GM21381 (cell line): ENCODE data around the gene PTX4.
"Not testable (repeated sequence)": the region's sequence is repeated elsewhere in the genome, so short reads cannot be mapped to it uniquely, and the experiment has no call there.

Source experiments
- ATAC-seq: cut with Tn5 transposase; IDR thresholded peaks from one replicate; pipeline ENCODE4 v1.9.1; 2021; ENCODE audit warnings: mild to moderate bottlenecking, moderate library complexity; ENCODE audit not compliant: unreplicated experiment

Gene PTX4

DNA sequence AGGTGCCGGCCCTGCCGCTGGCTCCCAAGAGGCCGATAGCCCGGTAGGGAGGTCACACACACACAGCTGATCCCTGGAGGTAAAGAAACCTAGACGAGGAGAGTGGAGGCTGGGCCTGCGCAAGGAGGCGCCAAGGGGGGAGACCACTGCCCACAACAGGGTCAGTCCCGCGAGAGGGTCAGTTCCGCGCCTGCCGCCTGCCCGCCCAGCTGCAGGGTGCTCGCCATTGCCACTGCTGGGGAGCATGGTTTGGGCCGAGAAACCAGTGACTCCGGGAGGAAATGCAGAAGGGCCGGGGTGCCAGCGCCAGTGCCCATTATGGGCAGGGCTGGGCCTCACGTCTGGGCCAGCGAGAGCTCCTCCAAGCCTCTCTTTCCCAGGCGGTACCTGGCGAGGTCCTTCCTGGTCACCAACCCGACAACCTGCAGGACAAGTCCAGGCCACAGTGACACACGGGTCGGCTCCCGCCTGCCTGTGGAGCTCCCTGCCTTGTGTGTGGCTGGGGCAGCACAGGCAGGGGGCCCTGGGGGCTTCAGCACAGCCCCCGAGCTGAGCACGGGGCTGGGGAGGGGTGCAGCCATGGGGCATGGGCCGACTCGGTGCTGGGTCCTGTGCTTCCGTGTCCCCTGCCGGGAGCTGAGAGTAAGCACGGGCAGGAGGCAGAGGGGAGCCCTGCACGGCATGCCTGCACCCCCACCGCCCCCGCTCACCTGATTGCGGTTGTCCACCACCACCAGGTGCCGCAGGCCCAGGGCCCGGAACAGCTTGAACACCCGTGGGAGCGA lies 42.3 kb downstream of the PTX4 start:
- ATAC-seq = no peak

GRCh38 chr16:1445518-1446203 lies 43.1 kb downstream of the PTX4 start:
- ATAC-seq = no peak

GRCh38 chr16:1444730-1445517 lies 43.8 kb downstream of the PTX4 start:
- ATAC-seq = no peak

GRCh38 chr16:1443980-1444729 lies 44.6 kb downstream of the PTX4 start, which contains the start of gene CCDC154:
Gene CCDC154, minus strand, starts transcription at chr16:1444556. Its CDS starts 234 bp downstream, at chr16:1444322.
- no peak for ATAC-seq

DNA sequence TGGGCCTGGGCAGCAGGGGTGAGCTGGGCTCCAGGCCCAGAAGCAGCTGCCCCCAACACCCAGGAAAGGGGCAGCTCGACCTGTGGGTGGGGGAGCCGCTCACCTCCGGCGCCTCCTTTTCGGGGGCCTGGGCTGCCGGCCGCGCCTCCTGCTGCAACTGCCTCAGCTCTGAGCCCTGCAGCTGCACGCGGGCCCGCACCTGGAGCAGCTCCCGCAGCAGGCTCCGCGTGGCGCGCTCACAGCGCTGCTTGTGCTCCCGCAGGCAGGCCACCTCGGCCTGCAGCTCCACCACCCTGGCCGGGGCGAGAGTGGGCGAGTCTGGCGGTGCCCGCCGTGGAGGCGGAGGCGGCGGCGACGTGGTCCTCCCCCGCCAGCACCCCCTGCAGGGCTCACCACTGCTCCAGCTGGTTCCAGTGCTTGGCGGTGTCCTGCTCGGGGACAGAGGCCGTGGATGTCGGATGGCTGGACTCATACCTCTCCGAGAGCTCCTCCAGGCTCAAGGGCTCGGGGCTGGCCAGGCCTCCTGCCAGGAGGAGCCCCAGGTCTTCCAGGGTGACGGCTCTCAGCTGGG lies 45.3 kb downstream of the PTX4 start:
- ATAC-seq = no peak

DNA sequence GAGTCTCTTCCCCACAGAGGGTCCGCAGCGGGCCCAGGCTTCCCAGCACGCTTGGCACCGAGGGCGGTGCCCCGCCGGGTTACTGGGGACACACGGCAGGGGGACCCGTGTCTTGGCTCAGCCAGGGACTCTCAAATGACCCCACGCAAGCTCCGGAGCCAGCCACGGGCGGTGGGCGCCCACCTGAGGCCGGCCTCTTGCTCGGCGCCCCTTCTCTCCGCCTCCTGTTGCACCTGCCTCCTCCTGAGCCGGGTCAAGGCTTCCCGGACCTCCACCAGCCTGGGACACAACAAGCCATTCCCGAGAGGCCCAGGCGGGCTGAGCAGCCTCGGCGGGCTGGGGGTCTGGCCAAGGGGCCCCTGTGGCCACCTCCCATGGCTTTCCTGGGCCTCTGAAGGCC lies 46.0 kb downstream of the PTX4 start:
- ATAC-seq = no peak

DNA sequence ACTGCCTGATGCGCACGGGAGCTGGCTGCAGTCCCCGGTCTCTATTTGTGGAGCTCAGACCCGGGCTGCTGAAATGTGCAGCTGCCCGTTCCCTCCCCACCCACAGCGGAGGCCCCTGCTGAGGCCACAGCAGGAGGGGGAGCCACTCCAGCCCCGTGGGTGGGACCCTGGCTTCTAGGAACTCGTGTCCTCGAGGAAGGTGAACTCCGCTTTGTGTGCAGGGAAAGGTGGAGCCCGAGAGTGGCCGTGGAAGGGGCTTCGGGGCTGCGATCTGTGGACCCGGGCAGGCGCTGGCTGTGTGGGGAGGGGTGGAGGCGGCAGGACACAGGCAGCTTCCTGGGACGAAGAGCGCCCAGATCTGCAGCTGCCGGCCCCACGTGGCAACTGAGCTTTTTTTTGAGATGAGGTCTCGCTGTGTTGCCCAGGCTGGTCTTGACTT lies 47.3 kb downstream of the PTX4 start:
- ATAC-seq = no peak

GRCh38 chr16:1439699-1440074 lies 49.1 kb downstream of the PTX4 start:
- not testable (repeated sequence) for ATAC-seq

DNA sequence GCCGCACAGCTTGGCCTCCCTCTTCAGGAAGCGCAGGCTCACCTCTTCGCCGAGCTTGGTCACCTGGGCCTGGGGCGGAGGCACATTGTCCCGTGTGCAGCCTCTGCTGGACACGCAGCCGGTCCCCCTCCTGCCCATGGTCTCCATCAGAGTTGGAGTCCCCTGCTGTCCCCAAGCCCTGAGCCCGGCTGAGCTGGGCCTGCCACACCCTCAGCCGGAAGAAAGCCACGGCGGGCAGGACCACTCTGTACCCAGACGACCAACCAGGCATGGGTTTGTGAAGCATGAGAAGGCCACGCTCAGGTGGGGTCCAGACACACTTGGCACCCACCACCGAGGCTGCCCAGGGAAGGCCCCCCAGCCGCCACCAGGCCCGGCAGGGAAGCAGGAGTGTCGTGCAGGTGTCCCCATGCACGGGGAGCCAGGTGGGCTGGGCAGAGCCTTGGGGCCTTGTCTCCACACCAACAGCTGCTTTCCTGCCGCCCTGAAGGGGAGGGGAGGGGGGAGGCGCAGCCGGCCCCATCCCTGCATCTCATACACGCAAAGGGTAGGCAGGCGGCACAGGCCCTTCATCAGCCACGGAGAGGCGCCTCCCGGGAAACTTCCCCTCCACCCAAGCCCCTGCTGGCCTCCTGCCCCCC lies 49.6 kb downstream of the PTX4 start:
- no peak for ATAC-seq

DNA sequence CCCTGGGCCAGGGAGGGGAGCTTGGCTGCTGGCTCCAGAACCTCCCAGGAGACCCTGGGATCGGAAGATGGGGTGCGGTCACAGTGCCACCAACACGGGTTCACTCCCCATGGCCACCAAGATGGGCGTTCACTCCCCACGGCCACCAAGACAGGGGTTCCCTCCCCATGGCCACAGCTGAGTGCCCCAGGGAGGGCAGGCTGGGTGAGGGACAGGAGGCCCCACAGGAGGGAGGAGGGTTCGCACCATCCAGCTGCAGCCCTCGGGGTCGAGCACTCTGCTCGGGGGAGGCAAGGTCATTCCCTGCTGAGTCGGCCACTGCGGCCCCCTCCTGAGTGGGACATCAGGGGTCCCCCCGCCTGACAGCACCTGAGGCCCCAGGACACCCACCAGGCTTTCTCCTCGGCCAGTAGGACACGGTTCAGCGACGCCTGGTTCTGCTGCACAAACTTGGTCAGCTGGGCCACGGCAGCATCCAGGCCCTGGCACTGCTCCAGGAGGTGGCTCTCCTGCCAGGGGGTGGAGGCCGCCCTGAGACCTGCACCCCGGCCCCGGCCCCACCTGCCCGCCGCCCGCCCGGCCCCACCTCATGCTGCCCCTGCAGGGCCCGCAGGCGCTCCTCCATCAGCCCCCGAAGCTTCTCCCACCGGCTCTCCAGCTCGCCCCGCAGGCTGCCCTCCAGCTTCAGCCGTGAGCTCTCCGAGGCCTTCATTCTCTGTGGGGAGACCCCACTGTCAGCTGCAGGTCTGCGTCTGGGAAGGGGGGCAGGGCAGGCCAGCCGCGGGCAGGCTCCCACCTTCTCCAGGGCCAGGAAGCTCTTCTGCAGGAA lies 50.3 kb downstream of the PTX4 start:
- ATAC-seq = no peak

DNA sequence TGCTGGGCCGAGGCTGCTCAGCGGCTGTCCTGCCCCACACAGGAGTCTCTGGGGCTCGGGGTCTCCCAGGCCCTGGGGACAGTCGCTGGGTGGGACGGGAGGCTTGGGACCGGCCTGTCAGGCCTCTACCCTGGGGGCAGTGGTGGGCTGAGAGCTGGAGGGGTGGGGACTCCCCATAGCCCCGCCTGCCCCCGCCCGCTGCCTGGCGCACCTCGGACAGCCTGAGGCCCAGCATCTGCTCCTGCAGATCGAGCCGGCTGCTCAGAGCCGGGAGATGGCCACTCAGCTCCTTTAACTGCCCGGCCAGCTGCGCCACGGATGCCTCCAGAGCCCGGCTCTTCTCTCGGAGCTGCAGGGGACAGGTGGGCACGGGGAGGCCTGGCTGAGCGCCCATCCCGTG lies 51.1 kb downstream of the PTX4 start:
- no peak for ATAC-seq

DNA sequence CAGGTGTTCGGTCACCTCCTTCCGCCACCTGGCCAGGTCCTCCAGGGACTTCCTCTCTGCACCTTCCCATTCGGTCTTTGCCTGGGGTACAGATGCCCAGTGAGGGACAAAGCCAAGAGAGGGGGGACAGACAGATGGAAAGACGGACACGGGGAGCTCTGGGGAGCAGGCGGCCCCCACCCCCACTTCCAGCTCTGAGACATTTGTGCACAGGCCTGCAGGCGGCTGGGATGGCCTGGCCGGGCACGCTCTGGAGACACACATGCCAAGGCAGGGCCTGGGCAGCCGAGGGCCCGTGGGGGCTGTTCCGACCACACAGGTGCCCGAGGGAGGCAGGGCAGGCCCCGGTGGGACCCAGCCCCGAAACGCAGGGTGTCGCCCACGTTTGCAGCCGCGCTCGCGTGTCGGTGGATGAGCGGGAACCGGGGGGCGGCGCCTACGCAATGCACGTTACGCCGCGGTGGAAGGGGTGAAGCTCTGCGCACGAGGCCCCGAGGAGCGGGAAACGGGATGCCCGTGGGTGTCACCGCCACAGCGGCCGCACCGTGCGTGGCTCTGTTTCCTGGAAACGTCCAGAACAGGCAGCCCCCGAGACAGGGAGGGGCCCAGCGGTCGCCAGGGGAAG lies 51.9 kb downstream of the PTX4 start:
- ATAC-seq = no peak

DNA sequence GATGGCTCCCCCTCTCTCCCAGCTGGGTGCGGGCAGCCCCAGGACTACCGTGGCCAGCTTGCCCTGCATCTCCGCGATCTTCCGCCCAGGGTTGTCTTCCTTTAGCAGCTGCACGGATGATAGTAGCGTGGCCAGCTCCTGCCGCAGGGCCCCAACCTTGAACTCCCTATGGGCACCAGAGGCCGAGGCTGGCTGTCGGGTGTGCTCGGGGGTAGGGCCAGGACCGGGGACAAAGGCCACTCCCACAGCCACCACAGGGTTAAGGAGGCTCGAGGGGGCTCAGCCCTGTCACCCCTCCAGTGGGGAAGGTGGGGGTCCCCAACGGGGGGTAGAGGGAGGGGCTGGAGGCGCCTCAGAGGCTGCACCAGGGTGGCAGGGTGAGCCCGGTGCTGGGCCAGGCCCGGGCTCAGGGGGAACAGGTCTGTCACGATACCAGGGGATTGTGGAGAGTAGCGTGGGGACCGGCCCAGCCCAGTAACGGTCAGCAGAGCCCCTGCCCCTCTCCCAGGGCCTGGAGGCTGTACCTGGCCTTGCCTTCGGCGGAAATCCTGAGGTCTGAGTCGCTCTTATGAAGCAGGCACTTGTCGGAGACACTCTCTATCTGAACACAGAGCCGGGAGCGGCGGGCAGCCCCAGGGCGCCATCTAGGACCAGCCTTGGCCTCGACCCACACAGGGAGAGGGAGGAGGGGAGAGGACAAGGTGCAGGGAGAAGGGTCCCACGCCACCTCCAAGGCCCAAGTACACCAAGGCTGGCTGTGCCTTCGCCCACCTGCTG lies 52.6 kb downstream of the PTX4 start:
- ATAC-seq = no peak
